Activated T-helper 1 cell treated with anti-CD3 and anti-CD28 coated beads, Interleukin-12 subunit alpha, Interleukin-12 subunit beta, Interleukin-2, Interleukin-4 antibody, amounts not matched to agents 30 ng/mL and 10 ng/mL and 1 ng/mL, durations not matched to agents 14 hours and 24 hours and 36 hours (primary cell): ENCODE measurements around the gene GPRC5D. TPM values are rescaled to one million over a fixed set of nuclear protein-coding genes. Genes with fewer than 3 reads are reported as not detected.

Source experiments
- DNase-seq: peaks from one replicate; pipeline ENCODE4 v3.0.0; 2021; ENCODE audit warnings: low spot score
- H3K27ac Mint-ChIP-seq: one replicate; pipeline ENCODE4 v1.8.0; 2021; ENCODE audit warnings: mild to moderate bottlenecking, mixed read lengths
- H3K27me3 Mint-ChIP-seq: one replicate; pipeline ENCODE4 v1.8.0; 2022; ENCODE audit warnings: mild to moderate bottlenecking, moderate library complexity, mixed read lengths; ENCODE audit not compliant: insufficient read depth
- H3K36me3 Mint-ChIP-seq: one replicate; pipeline ENCODE4 v1.8.0; 2021; ENCODE audit warnings: low read depth, mixed read lengths
- H3K4me1 Mint-ChIP-seq: one replicate; pipeline ENCODE4 v1.8.0; 2021; ENCODE audit warnings: low read depth, mixed read lengths
- H3K4me3 Mint-ChIP-seq: one replicate; pipeline ENCODE4 v1.8.0; 2021; ENCODE audit warnings: mild to moderate bottlenecking, moderate library complexity, mixed read lengths
- H3K9me3 Mint-ChIP-seq: one replicate; pipeline ENCODE4 v1.8.0; 2021; ENCODE audit warnings: mixed read lengths
- intact Hi-C: fragments of 100-400 bp; cut with micrococcal nuclease; formaldehyde crosslinking; loops from one replicate; pipeline ENCODE4 v1.15.1; 2024
- total RNA-seq: library from RNA; stranded (reverse); gene quantifications from 2 replicates; pipeline ENCODE4 v1.2.3, GENCODE V29; 2022

GPRC5D gene
- total RNA-seq, 1 donor from 2014 or later: not detected

DNA sequence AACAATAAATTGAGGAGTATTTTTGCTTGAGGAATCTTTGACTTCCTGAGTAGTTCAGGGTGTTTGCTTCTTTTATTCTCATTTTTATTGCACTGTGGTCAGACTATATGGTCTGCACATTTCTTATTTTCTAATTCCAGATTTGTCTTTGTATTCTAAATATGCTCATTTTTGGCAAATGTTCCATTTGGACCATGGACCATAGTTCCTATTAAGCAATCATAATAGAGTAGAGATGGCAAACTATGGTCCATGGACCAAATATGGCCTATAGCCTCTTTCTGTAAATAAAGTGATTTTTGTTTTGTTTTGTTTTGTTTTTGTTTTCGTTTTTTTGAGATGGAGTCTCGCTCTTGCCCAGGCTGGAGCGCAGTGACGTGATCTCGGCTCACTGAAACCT is 58.5 kb downstream of the GPRC5D start:
- intact Hi-C loops: no loop called here
- H3K27ac Mint-ChIP-seq: no peak overlapping the region
- H3K27me3 Mint-ChIP-seq: peaks cover 50% of the 10 kb centered on the region
- no peak for DNase-seq
- peaks cover 9% of the 10 kb centered on the region for H3K4me1 Mint-ChIP-seq
- H3K4me3 Mint-ChIP-seq: no peak overlapping the region
- no peaks in the 10 kb centered on the region for H3K9me3 Mint-ChIP-seq
- H3K36me3 Mint-ChIP-seq: no peaks in the 10 kb centered on the region

DNA sequence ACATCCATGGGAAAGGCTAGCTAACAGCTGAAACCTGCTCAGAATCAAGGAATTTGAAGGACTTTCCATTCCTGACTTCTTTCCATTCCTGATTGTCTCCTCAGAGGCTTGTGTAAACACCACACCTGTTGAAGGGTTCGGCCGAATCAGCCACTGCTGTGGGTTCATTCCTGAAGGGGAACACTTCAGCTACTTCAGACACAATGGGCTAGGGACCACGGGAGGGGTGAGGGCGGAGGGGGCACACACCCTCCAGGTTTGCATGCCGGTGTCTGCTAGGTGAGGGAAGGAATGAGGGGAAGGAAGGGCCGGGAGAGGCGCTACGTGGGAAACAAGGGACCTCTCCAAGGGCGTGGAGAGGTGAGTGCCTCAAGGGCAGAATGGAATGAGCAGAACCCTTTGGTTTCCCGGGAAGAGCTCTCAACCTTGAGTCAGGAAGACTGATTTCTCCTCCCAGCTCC is 59.3 kb downstream of the GPRC5D start:
- intact Hi-C loops: no loop called here
- no peak overlapping the region for H3K4me3 Mint-ChIP-seq
- no peak overlapping the region for H3K27ac Mint-ChIP-seq
- DNase-seq: no peak
- no peaks in the 10 kb centered on the region for H3K9me3 Mint-ChIP-seq
- no peaks in the 10 kb centered on the region for H3K36me3 Mint-ChIP-seq
- peaks cover 9% of the 10 kb centered on the region for H3K4me1 Mint-ChIP-seq
- H3K27me3 Mint-ChIP-seq: peaks cover 53% of the 10 kb centered on the region

DNA sequence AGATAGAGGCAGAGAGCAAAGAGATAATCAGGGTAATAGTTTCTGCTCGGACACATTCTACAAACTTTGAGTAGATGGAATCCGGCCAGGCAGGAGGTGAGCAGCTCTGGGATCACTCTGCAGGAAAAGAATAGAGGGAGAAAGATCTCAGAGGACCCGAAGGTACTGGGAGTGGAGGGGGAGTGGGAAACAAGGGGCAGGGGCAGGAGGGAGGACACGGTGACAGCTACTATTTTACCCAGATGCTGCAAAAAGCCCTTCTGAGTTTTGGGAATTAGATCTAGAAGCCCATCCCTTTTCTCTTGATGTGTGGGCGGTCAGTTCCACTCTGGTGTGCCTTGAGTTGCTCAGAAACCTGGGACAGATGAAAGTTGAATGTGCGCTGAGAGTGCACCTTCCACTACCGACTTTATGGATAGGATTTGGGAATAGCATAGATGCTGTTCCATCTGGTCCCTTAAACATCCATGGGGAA is 60.1 kb downstream of the GPRC5D start:
- Mint-ChIP-seq H3K27ac (no peak overlapping the region), H3K36me3 (no peaks in the 10 kb centered on the region), H3K4me1 (peaks cover 9% of the 10 kb centered on the region), H3K27me3 (peaks cover 51% of the 10 kb centered on the region), H3K9me3 (no peaks in the 10 kb centered on the region), H3K4me3 (peak overlapping the region; percentile 56)
- no peak for DNase-seq
- intact Hi-C loops: loop anchor here (1.0 to 2.0 kb wide), 2 partner anchors 55 to 103 kb away; no protein-coding TSS in a partner anchor

DNA sequence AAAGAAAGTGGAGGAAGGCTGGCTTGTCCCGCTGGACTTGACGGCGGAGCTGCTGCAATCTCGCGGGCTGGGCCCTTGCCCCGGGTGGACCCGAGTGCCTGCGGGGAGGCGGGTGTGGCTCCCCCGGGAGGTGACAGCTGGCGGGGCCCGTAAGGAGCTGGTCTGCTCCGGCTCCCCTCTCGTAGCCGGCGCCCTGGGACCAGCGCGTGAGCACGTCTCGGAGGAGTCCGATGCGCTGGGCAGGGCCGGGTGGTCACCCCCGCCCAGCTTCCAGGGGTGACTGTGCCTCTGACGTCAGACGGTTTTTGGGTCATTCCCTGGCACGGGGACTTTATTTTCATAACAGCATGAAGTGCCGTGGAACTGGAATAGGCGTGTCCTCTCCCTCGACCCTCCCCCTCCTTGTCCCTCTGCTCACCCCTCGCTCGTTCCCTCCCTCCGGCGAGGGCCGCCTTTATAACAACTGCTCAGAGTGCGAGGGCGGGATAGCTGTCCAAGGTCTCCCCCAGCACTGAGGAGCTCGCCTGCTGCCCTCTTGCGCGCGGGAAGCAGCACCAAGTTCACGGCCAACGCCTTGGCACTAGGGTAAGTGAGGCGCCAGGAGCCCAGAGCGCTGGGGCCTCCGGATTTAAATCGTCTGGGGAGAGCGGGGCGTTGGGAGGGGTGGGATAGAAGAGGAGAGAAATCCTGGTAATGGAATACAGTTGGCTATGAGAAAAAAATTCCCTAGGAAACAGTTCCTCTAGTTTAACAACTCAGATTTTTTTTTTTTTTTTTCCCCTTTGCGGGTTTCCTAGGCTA is 60.7 kb downstream of the GPRC5D start, which contains the start of gene GPRC5A:
Gene GPRC5A (plus strand): TSS at position 483 of the 801 bp plus-strand sequence. CDS start 16,688 bp downstream, outside the sequence.
- H3K27me3 Mint-ChIP-seq: peaks cover 51% of the 10 kb centered on the region

More for the DNA sequence above, 60.7 kb downstream of the GPRC5D start, which contains the start of gene GPRC5A:
- peaks cover 9% of the 10 kb centered on the region for H3K4me1 Mint-ChIP-seq
- H3K36me3 Mint-ChIP-seq: no peaks in the 10 kb centered on the region
- DNase-seq: no peak
- H3K9me3 Mint-ChIP-seq: no peaks in the 10 kb centered on the region
- peak within 1 kb of the TSS; percentile 71 for H3K4me3 Mint-ChIP-seq
- H3K27ac Mint-ChIP-seq: no peak within 1 kb of the TSS
- intact Hi-C loops: loop anchor here (1.0 to 2.0 kb wide), 2 partner anchors 54 to 102 kb away; no protein-coding TSS in a partner anchor

Other genes with a start within 250 kb of the GPRC5D start
- gene CDKN1B, start 234.8 kb downstream of the GPRC5D start, total RNA-seq: 54.8 and 61.9 TPM in 2 replicates
- gene APOLD1, start 166.5 kb downstream of the GPRC5D start, total RNA-seq: 4.0 and 4.8 TPM in 2 replicates
- gene DDX47, start 138.8 kb downstream of the GPRC5D start, total RNA-seq: 120 and 127 TPM in 2 replicates
- gene GPRC5A, start 60.6 kb downstream of the GPRC5D start, total RNA-seq: not detected in 2 replicates
- 9.5 and 11.3 TPM in 2 replicates for gene HEBP1, start 48.1 kb upstream of the GPRC5D start, total RNA-seq
- gene FAM234B, start 92.2 kb upstream of the GPRC5D start, total RNA-seq: 6.0 and 6.6 TPM in 2 replicates
- gene GSG1, start 151.5 kb upstream of the GPRC5D start, total RNA-seq: not detected in 2 replicates
- 29.6 and 33.6 TPM in 2 replicates for gene EMP1, start 244.6 kb upstream of the GPRC5D start, total RNA-seq